HepG2 (cell line): ENCODE measurements around the gene INPP5E. TPM values are rescaled to one million over a fixed set of nuclear protein-coding genes. Genes with fewer than 3 reads are reported as not detected.

Experiments used
- FOXO4 ChIP-seq: sonication (generic); formaldehyde crosslinking; conservative IDR thresholded peaks from 2 replicates; pipeline ENCODE4 v1.8.1; 2023; ENCODE audit warnings: missing genetic modification reagents
- GABPB1 ChIP-seq: IDR thresholded peaks from 2 replicates; pipeline ENCODE4 v1.6.1; 2016; ENCODE audit warnings: mild to moderate bottlenecking, missing genetic modification reagents, moderate library complexity, missing compliant biosample characterization
- MLX ChIP-seq: IDR thresholded peaks from 2 replicates; pipeline ENCODE4 v1.6.1; 2016
- NFYB ChIP-seq: sonication (generic); formaldehyde crosslinking; IDR thresholded peaks from 2 replicates; pipeline ENCODE4 v1.4.0; 2020; ENCODE audit warnings: missing genetic modification reagents
- PHF20 ChIP-seq: sonication (generic); formaldehyde crosslinking; IDR thresholded peaks from 2 replicates; pipeline ENCODE4 v1.5.0; 2020; ENCODE audit warnings: mild to moderate bottlenecking, missing genetic modification reagents
- REXO4 ChIP-seq: sonication (generic); formaldehyde crosslinking; IDR thresholded peaks from 2 replicates; pipeline ENCODE4 v1.8.0; 2022; ENCODE audit warnings: missing genetic modification reagents, mild to moderate bottlenecking, borderline replicate concordance
- ZNF20 ChIP-seq: sonication (generic); formaldehyde crosslinking; IDR thresholded peaks from 2 replicates; pipeline ENCODE4 v1.4.0; 2020; ENCODE audit warnings: mild to moderate bottlenecking, moderate library complexity, missing genetic modification reagents
- ZNF441 ChIP-seq: sonication (generic); formaldehyde crosslinking; IDR thresholded peaks from 2 replicates; pipeline ENCODE4 v1.7.0; 2021; ENCODE audit warnings: missing genetic modification reagents, borderline replicate concordance
- ZNF749 ChIP-seq: sonication (generic); formaldehyde crosslinking; IDR thresholded peaks from 2 replicates; pipeline ENCODE4 v1.8.0; 2022; ENCODE audit warnings: mild to moderate bottlenecking, missing genetic modification reagents, moderate library complexity, borderline replicate concordance
- ZUFSP ChIP-seq: sonication (generic); formaldehyde crosslinking; IDR thresholded peaks from 2 replicates; pipeline ENCODE4 v1.9.0; 2021; ENCODE audit warnings: missing genetic modification reagents, mild to moderate bottlenecking, borderline replicate concordance
- polyA plus RNA-seq, 8 experiments: library from polyadenylated mRNA; depleted of rRNA in 3 of 8; stranded (reverse) in 7 of 8; unstranded in 1 of 8; fragments of >200 nt; fragmentation: Illumina TruSeq in 4 of 8; extraction: Trizol in 4 of 8; gene quantifications; 2 replicates each; pipeline versions ENCODE4 v1.2.1 to v1.2.3, GENCODE V29; 2011 to 2016; ENCODE audit warnings: low read depth in 4 of 8, missing spikeins in 1 of 8, mixed read lengths in 1 of 8; ENCODE audit not compliant: insufficient read depth in 1 of 8
- total RNA-seq, 5 experiments: library from RNA; depleted of rRNA; stranded (reverse); fragments of >200 nt; fragmentation: Illumina TruSeq; extraction: Trizol; gene quantifications; 2 replicates each; pipeline ENCODE4 v1.2.3, GENCODE V29; 2016; ENCODE audit warnings: low read depth in 1 of 5
- TF ChIP-seq, protein P1 (sequence below): sonication (generic); formaldehyde crosslinking; IDR thresholded peaks from 2 replicates; pipeline ENCODE4 v1.4.0; 2020; ENCODE audit warnings: missing genetic modification reagents
- TF ChIP-seq, protein P2 (sequence below): sonication (generic); formaldehyde crosslinking; IDR thresholded peaks from 2 replicates; pipeline ENCODE4 v1.4.0; 2020; ENCODE audit warnings: mild to moderate bottlenecking, missing genetic modification reagents, borderline replicate concordance

INPP5E gene
- total and polyA plus RNA-seq, 2 of the 13 experiments (the other 11 are each of a cell fraction or from before 2014, with no cell fraction given), result 5.5 TPM

DNA sequence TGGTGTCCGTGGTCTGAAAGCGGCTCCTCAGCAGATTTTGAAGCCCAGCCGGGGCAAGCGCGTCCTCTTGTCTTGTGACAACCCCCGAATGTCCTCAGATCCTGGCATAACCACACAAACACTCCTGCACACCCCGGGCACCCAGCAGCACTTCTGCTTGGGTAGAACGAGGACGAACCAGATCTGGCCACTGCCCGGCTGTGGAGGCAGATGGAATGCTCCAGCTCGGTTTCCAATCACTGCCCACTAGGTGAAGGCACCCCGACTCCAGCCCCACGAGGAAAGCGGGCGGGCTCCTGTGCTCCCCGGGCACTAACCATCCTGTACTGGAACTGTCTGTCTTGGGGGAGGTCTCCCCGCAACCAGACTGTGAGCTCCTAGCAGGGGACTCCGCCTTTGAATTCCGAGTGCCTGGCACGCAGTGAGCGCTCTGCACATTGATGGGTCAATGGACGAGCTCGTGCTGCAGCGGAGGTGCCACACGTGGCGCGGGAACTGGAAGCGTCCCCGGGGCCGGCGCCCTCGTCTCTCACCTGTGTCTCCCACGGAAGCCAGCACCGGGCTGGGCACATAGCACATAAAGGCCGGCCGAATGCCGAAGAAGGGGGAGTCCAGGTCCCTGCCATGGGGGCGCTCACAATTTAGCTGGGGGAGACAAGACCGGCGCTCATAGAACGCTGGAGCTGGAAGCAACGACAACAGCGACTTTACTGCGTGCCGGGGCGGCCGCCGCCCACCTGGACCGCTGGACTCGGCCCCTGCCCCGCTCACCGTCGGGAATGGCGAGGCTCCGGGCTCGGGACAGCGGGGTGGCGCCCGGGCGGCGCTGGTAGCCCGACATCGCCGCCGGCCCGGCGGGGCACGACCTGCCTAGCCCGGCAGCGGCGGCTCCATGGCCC lies 29.8 kb downstream of the INPP5E start (continued):
- TF ChIP-seq, protein P1, sequence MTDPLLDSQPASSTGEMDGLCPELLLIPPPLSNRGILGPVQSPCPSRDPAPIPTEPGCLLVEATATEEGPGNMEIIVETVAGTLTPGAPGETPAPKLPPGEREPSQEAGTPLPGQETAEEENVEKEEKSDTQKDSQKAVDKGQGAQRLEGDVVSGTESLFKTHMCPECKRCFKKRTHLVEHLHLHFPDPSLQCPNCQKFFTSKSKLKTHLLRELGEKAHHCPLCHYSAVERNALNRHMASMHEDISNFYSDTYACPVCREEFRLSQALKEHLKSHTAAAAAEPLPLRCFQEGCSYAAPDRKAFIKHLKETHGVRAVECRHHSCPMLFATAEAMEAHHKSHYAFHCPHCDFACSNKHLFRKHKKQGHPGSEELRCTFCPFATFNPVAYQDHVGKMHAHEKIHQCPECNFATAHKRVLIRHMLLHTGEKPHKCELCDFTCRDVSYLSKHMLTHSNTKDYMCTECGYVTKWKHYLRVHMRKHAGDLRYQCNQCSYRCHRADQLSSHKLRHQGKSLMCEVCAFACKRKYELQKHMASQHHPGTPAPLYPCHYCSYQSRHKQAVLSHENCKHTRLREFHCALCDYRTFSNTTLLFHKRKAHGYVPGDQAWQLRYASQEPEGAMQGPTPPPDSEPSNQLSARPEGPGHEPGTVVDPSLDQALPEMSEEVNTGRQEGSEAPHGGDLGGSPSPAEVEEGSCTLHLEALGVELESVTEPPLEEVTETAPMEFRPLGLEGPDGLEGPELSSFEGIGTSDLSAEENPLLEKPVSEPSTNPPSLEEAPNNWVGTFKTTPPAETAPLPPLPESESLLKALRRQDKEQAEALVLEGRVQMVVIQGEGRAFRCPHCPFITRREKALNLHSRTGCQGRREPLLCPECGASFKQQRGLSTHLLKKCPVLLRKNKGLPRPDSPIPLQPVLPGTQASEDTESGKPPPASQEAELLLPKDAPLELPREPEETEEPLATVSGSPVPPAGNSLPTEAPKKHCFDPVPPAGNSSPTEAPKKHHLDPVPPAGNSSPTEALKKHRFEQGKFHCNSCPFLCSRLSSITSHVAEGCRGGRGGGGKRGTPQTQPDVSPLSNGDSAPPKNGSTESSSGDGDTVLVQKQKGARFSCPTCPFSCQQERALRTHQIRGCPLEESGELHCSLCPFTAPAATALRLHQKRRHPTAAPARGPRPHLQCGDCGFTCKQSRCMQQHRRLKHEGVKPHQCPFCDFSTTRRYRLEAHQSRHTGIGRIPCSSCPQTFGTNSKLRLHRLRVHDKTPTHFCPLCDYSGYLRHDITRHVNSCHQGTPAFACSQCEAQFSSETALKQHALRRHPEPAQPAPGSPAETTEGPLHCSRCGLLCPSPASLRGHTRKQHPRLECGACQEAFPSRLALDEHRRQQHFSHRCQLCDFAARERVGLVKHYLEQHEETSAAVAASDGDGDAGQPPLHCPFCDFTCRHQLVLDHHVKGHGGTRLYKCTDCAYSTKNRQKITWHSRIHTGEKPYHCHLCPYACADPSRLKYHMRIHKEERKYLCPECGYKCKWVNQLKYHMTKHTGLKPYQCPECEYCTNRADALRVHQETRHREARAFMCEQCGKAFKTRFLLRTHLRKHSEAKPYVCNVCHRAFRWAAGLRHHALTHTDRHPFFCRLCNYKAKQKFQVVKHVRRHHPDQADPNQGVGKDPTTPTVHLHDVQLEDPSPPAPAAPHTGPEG (CRISPR knock-in tag), result 0 out of 2 replicates have a peak, but pooled peaks have one; percentile 41
- TF ChIP-seq ZNF20 (CRISPR knock-in tag) (no peak), REXO4 (CRISPR knock-in tag) (peak; percentile 68; the same call in 1 of the 2 replicates), NFYB (CRISPR knock-in tag) (0 out of 2 replicates have a peak, but pooled peaks have one; percentile 13), MLX (CRISPR knock-in tag) (0 out of 2 replicates have a peak, but pooled peaks have one; percentile 16), ZUFSP (CRISPR knock-in tag) (no peak), FOXO4 (CRISPR knock-in tag) (no peak), GABPB1 (CRISPR knock-in tag) (no peak), ZNF749 (no peak), PHF20 (no peak), ZNF441 (peak; percentile 43; the same call in 1 of the 2 replicates)
- TF ChIP-seq, protein P2, sequence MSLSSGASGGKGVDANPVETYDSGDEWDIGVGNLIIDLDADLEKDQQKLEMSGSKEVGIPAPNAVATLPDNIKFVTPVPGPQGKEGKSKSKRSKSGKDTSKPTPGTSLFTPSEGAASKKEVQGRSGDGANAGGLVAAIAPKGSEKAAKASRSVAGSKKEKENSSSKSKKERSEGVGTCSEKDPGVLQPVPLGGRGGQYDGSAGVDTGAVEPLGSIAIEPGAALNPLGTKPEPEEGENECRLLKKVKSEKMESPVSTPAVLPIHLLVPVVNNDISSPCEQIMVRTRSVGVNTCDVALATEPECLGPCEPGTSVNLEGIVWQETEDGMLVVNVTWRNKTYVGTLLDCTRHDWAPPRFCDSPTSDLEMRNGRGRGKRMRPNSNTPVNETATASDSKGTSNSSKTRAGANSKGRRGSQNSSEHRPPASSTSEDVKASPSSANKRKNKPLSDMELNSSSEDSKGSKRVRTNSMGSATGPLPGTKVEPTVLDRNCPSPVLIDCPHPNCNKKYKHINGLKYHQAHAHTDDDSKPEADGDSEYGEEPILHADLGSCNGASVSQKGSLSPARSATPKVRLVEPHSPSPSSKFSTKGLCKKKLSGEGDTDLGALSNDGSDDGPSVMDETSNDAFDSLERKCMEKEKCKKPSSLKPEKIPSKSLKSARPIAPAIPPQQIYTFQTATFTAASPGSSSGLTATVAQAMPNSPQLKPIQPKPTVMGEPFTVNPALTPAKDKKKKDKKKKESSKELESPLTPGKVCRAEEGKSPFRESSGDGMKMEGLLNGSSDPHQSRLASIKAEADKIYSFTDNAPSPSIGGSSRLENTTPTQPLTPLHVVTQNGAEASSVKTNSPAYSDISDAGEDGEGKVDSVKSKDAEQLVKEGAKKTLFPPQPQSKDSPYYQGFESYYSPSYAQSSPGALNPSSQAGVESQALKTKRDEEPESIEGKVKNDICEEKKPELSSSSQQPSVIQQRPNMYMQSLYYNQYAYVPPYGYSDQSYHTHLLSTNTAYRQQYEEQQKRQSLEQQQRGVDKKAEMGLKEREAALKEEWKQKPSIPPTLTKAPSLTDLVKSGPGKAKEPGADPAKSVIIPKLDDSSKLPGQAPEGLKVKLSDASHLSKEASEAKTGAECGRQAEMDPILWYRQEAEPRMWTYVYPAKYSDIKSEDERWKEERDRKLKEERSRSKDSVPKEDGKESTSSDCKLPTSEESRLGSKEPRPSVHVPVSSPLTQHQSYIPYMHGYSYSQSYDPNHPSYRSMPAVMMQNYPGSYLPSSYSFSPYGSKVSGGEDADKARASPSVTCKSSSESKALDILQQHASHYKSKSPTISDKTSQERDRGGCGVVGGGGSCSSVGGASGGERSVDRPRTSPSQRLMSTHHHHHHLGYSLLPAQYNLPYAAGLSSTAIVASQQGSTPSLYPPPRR, result no peak
